ENCODE data around the gene FYCO1. TPM values are rescaled to one million over a fixed set of nuclear protein-coding genes. Genes with fewer than 3 reads are reported as not detected.

Gene FYCO1
- total RNA-seq, 1 donor from 2014 or later: 31.8 TPM

GRCh38 chr3:45927881-45928280 is 67.7 kb downstream of the FYCO1 start:
- Mint-ChIP-seq H3K4me3 (ENCODE audit: unreplicated experiment) (no peak overlapping the region), H3K27me3 (ENCODE audit: unreplicated experiment) (no peaks in the 10 kb centered on the region), H3K27ac (ENCODE audit: unreplicated experiment) (no peak overlapping the region), H3K4me1 (ENCODE audit: unreplicated experiment) (no peaks in the 10 kb centered on the region), H3K9me3 (ENCODE audit: unreplicated experiment) (no peaks in the 10 kb centered on the region), H3K36me3 (ENCODE audit: unreplicated experiment) (peaks cover 46% of the 10 kb centered on the region)
- no peak for TF ChIP-seq CTCF (IDR thresholded peaks at IDR 0.05)
- DNase-seq (ENCODE audit: extremely low spot score, unreplicated experiment): no peak

GRCh38 chr3:45923755-45924154 is 71.9 kb downstream of the FYCO1 start:
- peaks cover 41% of the 10 kb centered on the region for H3K36me3 Mint-ChIP-seq (ENCODE audit: unreplicated experiment)
- H3K4me3 Mint-ChIP-seq (ENCODE audit: unreplicated experiment): no peak overlapping the region
- DNase-seq (ENCODE audit: extremely low spot score, unreplicated experiment): no peak
- no peak for TF ChIP-seq CTCF (IDR thresholded peaks at IDR 0.05)
- H3K27ac Mint-ChIP-seq (ENCODE audit: unreplicated experiment): no peak overlapping the region
- no peaks in the 10 kb centered on the region for H3K9me3 Mint-ChIP-seq (ENCODE audit: unreplicated experiment)
- H3K4me1 Mint-ChIP-seq (ENCODE audit: unreplicated experiment): no peaks in the 10 kb centered on the region
- no peaks in the 10 kb centered on the region for H3K27me3 Mint-ChIP-seq (ENCODE audit: unreplicated experiment)

- Mint-ChIP-seq H3K9me3 (ENCODE audit: unreplicated experiment) (no peaks in the 10 kb centered on the region), H3K36me3 (ENCODE audit: unreplicated experiment) (peaks cover 37% of the 10 kb centered on the region), H3K4me1 (ENCODE audit: unreplicated experiment) (no peaks in the 10 kb centered on the region), H3K4me3 (ENCODE audit: unreplicated experiment) (no peak overlapping the region), H3K27ac (ENCODE audit: unreplicated experiment) (no peak overlapping the region), H3K27me3 (ENCODE audit: unreplicated experiment) (no peaks in the 10 kb centered on the region)
- no peak for DNase-seq (ENCODE audit: extremely low spot score, unreplicated experiment)
- TF ChIP-seq CTCF (IDR thresholded peaks at IDR 0.05): no peak
Observed at GRCh38 chr3:45922950-45923590, 72.6 kb downstream of the FYCO1 start.

GRCh38 chr3:45922039-45922326 is 73.6 kb downstream of the FYCO1 start:
- Mint-ChIP-seq H3K36me3 (ENCODE audit: unreplicated experiment) (peaks cover 34% of the 10 kb centered on the region), H3K4me1 (ENCODE audit: unreplicated experiment) (peaks cover 4% of the 10 kb centered on the region), H3K4me3 (ENCODE audit: unreplicated experiment) (no peak overlapping the region), H3K27me3 (ENCODE audit: unreplicated experiment) (no peaks in the 10 kb centered on the region), H3K27ac (ENCODE audit: unreplicated experiment) (no peak overlapping the region), H3K9me3 (ENCODE audit: unreplicated experiment) (no peaks in the 10 kb centered on the region)
- DNase-seq (ENCODE audit: extremely low spot score, unreplicated experiment): no peak
- TF ChIP-seq CTCF (IDR thresholded peaks at IDR 0.05): no peak

- no peak for DNase-seq (ENCODE audit: extremely low spot score, unreplicated experiment)
- H3K27me3 Mint-ChIP-seq (ENCODE audit: unreplicated experiment): no peaks in the 10 kb centered on the region
- TF ChIP-seq CTCF (IDR thresholded peaks at IDR 0.05): no peak
- no peak overlapping the region for H3K4me3 Mint-ChIP-seq (ENCODE audit: unreplicated experiment)
- no peak overlapping the region for H3K27ac Mint-ChIP-seq (ENCODE audit: unreplicated experiment)
- peaks cover 33% of the 10 kb centered on the region for H3K36me3 Mint-ChIP-seq (ENCODE audit: unreplicated experiment)
- H3K9me3 Mint-ChIP-seq (ENCODE audit: unreplicated experiment): no peaks in the 10 kb centered on the region
- peaks cover 5% of the 10 kb centered on the region for H3K4me1 Mint-ChIP-seq (ENCODE audit: unreplicated experiment)
Observed at GRCh38 chr3:45921158-45922038, 74.2 kb downstream of the FYCO1 start.
